Natural killer cell (primary cell): ENCODE data around the gene CFAP251. TPM values are rescaled to one million over a fixed set of nuclear protein-coding genes. Genes with fewer than 3 reads are reported as not detected.

Experiments used
- ATAC-seq, 3 donors: fragments of 150-1000 bp in 2 of 3; fragments of 200-7000 bp in 1 of 3; cut with Tn5 transposase; 1 replicate in 1 of 3; 2 replicates in 2 of 3; pipeline ENCODE4 v1.10.0; 2021; ENCODE audit warnings: mild to moderate bottlenecking in 2 of 3, moderate library complexity in 2 of 3
- DNase-seq, 2 donors: peaks; one replicate each; pipeline versions ENCODE4 v3.0.0 to v3.0.0-alpha.2; 2013 to 2021; ENCODE audit warnings: mixed read lengths in 1 of 2
- H3K27ac ChIP-seq: one replicate; pipeline ENCODE4 v1.5.1; 2013; ENCODE audit warnings: mild to moderate bottlenecking, low read length
- H3K27me3 ChIP-seq: one replicate; pipeline ENCODE4 v1.6.1; 2013; ENCODE audit warnings: low read length; ENCODE audit not compliant: control insufficient read depth, insufficient read depth
- H3K36me3 ChIP-seq: one replicate; pipeline ENCODE4 v1.6.1; 2013; ENCODE audit warnings: low read length; ENCODE audit not compliant: control insufficient read depth, insufficient read depth
- H3K4me1 ChIP-seq: one replicate; pipeline ENCODE4 v1.6.1; 2013; ENCODE audit warnings: low read length; ENCODE audit not compliant: control insufficient read depth, insufficient read depth
- H3K4me3 ChIP-seq: one replicate; pipeline ENCODE4 v1.5.1; 2013; ENCODE audit warnings: low read length
- H3K9me3 ChIP-seq: one replicate; pipeline ENCODE4 v1.6.1; 2013; ENCODE audit warnings: low read length; ENCODE audit not compliant: control insufficient read depth, insufficient read depth
- H3K27ac Mint-ChIP-seq, 2 donors: one replicate each; pipeline ENCODE4 v1.8.0; 2022; ENCODE audit warnings: mild to moderate bottlenecking in 2 of 2, mixed read lengths in 2 of 2, moderate library complexity in 1 of 2
- H3K27me3 Mint-ChIP-seq, 2 donors: one replicate each; pipeline ENCODE4 v1.8.0; 2022; ENCODE audit warnings: low read depth in 2 of 2, mixed read lengths in 2 of 2
- H3K36me3 Mint-ChIP-seq: one replicate; pipeline ENCODE4 v1.8.0; 2022; ENCODE audit warnings: mixed read lengths
- H3K4me1 Mint-ChIP-seq, 2 donors: one replicate each; pipeline ENCODE4 v1.8.0; 2022; ENCODE audit warnings: mixed read lengths in 2 of 2
- H3K4me3 Mint-ChIP-seq: one replicate; pipeline ENCODE4 v1.8.0; 2022; ENCODE audit warnings: mild to moderate bottlenecking, moderate library complexity, mixed read lengths
- H3K9me3 Mint-ChIP-seq, 2 donors: one replicate each; pipeline ENCODE4 v1.8.0; 2022; ENCODE audit warnings: mixed read lengths in 2 of 2
- WGBS: methylation state at CpG from one replicate; pipeline ENCODE4 v1.1.7; 2013; ENCODE audit warnings: missing lambda C conversion rate; ENCODE audit not compliant: insufficient coverage; 5-methylcytosine and 5-hydroxymethylcytosine counted together
- intact Hi-C: fragments of 100-400 bp; cut with micrococcal nuclease; formaldehyde crosslinking; loops from one replicate; pipeline ENCODE4 v1.14.2; 2022
- total RNA-seq, 4 donors: library from RNA; stranded (reverse); fragments of 120-200 nt in 1 of 4; gene quantifications; one replicate each; pipeline versions ENCODE4 v1.2.3 to v1.2.4, GENCODE V29; 2013 to 2022
- TF ChIP-seq, protein P1 (sequence below): fragments of 200-600 bp; IDR thresholded peaks from one replicate; pipeline ENCODE4 v1.8.0; 2022; ENCODE audit warnings: antibody characterized with exemption

CFAP251 gene
- total RNA-seq, 3 donors from 2014 or later (not counting 1 experiment from before 2014, with no cell fraction given), result 0.59 to 0.80 (median 0.59) TPM

DNA sequence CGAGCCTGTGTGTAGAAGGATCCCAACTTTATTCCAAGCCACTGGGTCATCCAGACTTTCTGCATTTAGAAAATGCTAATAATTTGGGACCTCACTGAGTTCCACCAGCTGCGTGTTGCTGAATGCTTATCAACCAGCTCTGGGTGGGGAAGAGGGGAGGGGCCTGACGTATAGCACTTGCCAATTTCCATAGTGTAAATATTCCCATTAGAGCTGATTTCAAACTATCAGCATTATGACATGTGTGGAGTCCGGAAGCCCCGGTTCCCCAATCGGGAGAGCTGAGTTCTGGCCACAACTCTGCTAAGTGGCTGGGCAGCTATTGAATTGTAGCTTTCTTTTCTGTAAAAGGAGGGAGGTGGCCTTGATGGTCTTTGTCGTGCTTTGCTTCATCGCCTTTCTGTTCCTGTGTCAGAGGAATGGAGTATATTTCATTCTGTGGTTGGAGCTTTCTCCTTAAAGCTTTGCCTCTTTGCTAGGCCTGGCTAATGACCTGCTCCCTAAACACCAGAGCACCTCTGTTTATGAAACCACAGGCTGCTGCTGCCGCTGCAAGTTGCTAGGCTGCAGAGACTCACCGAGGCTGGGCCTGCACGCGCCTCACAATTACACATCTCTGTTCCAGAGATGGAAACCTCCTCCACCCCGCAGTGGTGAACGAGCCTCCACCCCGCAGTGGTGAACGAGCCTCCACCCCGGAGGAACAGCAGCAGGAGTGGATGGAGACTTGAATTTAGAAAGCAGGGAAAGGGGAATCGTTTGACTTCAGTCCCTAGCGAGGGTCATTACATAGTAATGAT is 95.6 kb downstream of the CFAP251 start:
- H3K4me1 Mint-ChIP-seq, result no peaks in the 10 kb centered on the region
- Histone ChIP-seq H3K27me3 (no peaks in the 10 kb centered on the region), H3K9me3 (no peaks in the 10 kb centered on the region), H3K36me3 (no peaks in the 10 kb centered on the region), H3K27ac (no peak overlapping the region), H3K4me1 (no peaks in the 10 kb centered on the region), H3K4me3 (no peak overlapping the region)
- 79% methylated on average over 19 of the region's 19 CpGs for WGBS
- intact Hi-C loops, result no loop called here
- H3K27me3 Mint-ChIP-seq, result peaks cover 4 to 9% of the 10 kb centered on the region in 2 donors
- no peak overlapping the region for H3K27ac Mint-ChIP-seq
- H3K9me3 Mint-ChIP-seq, result no peaks in the 10 kb centered on the region
- no peak for DNase-seq
- no peaks in the 10 kb centered on the region for H3K36me3 Mint-ChIP-seq
- TF ChIP-seq, protein P1, sequence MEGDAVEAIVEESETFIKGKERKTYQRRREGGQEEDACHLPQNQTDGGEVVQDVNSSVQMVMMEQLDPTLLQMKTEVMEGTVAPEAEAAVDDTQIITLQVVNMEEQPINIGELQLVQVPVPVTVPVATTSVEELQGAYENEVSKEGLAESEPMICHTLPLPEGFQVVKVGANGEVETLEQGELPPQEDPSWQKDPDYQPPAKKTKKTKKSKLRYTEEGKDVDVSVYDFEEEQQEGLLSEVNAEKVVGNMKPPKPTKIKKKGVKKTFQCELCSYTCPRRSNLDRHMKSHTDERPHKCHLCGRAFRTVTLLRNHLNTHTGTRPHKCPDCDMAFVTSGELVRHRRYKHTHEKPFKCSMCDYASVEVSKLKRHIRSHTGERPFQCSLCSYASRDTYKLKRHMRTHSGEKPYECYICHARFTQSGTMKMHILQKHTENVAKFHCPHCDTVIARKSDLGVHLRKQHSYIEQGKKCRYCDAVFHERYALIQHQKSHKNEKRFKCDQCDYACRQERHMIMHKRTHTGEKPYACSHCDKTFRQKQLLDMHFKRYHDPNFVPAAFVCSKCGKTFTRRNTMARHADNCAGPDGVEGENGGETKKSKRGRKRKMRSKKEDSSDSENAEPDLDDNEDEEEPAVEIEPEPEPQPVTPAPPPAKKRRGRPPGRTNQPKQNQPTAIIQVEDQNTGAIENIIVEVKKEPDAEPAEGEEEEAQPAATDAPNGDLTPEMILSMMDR, result no peak
- H3K4me3 Mint-ChIP-seq, result no peak overlapping the region
- no peak for ATAC-seq

DNA sequence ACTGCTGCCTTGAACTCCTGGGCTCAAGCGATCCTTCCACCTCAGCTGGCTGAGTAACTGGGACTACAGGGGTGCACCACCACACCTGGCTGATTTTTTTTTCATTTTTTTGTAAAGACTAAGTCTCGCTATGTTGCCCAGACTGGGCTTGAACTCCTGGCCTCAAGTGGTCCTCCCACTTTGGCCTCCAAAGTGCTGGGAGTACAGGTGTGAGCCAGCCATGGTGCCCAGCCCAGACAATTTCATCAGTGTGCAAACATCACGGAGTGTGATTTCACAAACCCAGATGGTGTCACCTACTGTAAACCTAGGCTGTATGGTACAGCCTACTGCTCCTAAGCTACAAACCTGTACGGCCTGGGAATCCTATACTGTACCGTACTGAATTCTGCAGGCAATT is 96.4 kb downstream of the CFAP251 start:
- Histone ChIP-seq H3K27me3 (no peaks in the 10 kb centered on the region), H3K4me1 (no peaks in the 10 kb centered on the region), H3K27ac (no peak overlapping the region), H3K4me3 (no peak overlapping the region), H3K36me3 (no peaks in the 10 kb centered on the region), H3K9me3 (no peaks in the 10 kb centered on the region)
- TF ChIP-seq, protein P1, result no peak
- no peaks in the 10 kb centered on the region for H3K9me3 Mint-ChIP-seq
- H3K27me3 Mint-ChIP-seq, result peaks cover 7 to 16% of the 10 kb centered on the region in 2 donors
- DNase-seq, result no peak
- H3K4me3 Mint-ChIP-seq, result no peak overlapping the region
- no peaks in the 10 kb centered on the region for H3K4me1 Mint-ChIP-seq
- no peak overlapping the region for H3K27ac Mint-ChIP-seq
- ATAC-seq, result no peak
- intact Hi-C loops, result no loop called here
- H3K36me3 Mint-ChIP-seq, result no peaks in the 10 kb centered on the region
- WGBS, result 92% methylated on average over 5 of the region's 5 CpGs

GRCh38 chr12:122018457-122018856 is 100.1 kb downstream of the CFAP251 start:
- intact Hi-C loops, result no loop called here
- Histone ChIP-seq H3K9me3 (no peaks in the 10 kb centered on the region), H3K36me3 (no peaks in the 10 kb centered on the region), H3K27ac (no peak overlapping the region), H3K27me3 (peaks cover 13% of the 10 kb centered on the region), H3K4me3 (no peak overlapping the region), H3K4me1 (peaks cover 13% of the 10 kb centered on the region)
- TF ChIP-seq, protein P1, result no peak
- no peaks in the 10 kb centered on the region for H3K9me3 Mint-ChIP-seq
- no peak overlapping the region for H3K27ac Mint-ChIP-seq
- no peak for DNase-seq
- H3K4me3 Mint-ChIP-seq, result no peak overlapping the region
- H3K27me3 Mint-ChIP-seq, result peaks cover 24 to 29% of the 10 kb centered on the region in 2 donors
- ATAC-seq, result no peak
- H3K4me1 Mint-ChIP-seq, result peaks cover 0 to 9% of the 10 kb centered on the region in 2 donors
- H3K36me3 Mint-ChIP-seq, result no peaks in the 10 kb centered on the region

DNA sequence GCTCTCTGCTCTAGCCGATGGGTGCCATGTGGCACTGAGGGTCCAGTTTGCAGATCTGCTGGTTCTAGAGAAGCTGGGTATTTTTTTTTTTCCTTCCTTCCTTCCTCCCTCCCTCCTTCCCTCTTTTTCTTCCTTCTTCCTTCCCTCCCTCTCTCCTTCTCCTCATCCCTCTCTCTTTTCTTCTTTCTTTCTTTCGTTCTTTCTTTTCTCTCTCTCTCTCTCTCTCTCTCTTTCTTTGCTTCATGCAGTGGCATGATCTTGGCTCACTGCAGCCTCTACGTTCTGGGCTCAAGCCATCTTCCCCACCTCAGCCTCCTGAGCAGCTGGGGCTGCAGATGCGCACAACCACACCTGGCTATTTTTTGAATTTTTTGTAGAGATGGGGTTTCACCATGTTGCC is 100.5 kb downstream of the CFAP251 start:
- 89% methylated on average over 4 of the region's 4 CpGs for WGBS
- no peak for DNase-seq
- Mint-ChIP-seq H3K36me3 (no peaks in the 10 kb centered on the region), H3K4me3 (no peak overlapping the region), H3K27me3 (peaks cover 24 to 29% of the 10 kb centered on the region in 2 donors), H3K9me3 (no peaks in the 10 kb centered on the region), H3K27ac (no peak overlapping the region), H3K4me1 (peaks cover 0 to 9% of the 10 kb centered on the region in 2 donors)
- H3K4me3 ChIP-seq, result no peak overlapping the region
- H3K36me3 ChIP-seq, result no peaks in the 10 kb centered on the region
- ATAC-seq, result no peak
- intact Hi-C loops, result no loop called here
- no peaks in the 10 kb centered on the region for H3K9me3 ChIP-seq
- peaks cover 13% of the 10 kb centered on the region for H3K27me3 ChIP-seq
- H3K4me1 ChIP-seq, result peaks cover 17% of the 10 kb centered on the region
- H3K27ac ChIP-seq, result no peak overlapping the region
- TF ChIP-seq, protein P1, result no peak
